SK-N-SH treated with all-trans-retinoic acid at 6 μM for 48 hours (cell line): ENCODE results near the gene PNPO.

Experiments
- OSR1 ChIP-seq: fragments of 250-450 bp; sonication (Bioruptor Pico); IDR thresholded peaks from 2 replicates; pipeline ENCODE4 v1.8.0; 2022; ENCODE audit warnings: moderate library complexity, mild to moderate bottlenecking, inconsistent platforms
- RARB ChIP-seq: fragments of 250-450 bp; sonication (Bioruptor Pico); IDR thresholded peaks from 2 replicates; pipeline ENCODE4 v1.8.0; 2021; ENCODE audit warnings: mild to moderate bottlenecking, moderate library complexity
- SNAI2 ChIP-seq: fragments of 250-450 bp; sonication (Bioruptor Pico); IDR thresholded peaks from 2 replicates; pipeline ENCODE4 v1.5.0; 2020; ENCODE audit warnings: mild to moderate bottlenecking, moderate library complexity
- ZNF565 ChIP-seq: fragments of 450-650 bp; formaldehyde crosslinking; conservative IDR thresholded peaks from 2 replicates; pipeline ENCODE4 v1.5.0; 2020; ENCODE audit warnings: low read depth, mild to moderate bottlenecking, moderate library complexity
- TF ChIP-seq, protein P1 (sequence below): fragments of 250-450 bp; sonication (Bioruptor Pico); IDR thresholded peaks from 2 replicates; pipeline ENCODE4 v1.8.0; 2020; ENCODE audit warnings: mild to moderate bottlenecking, moderate library complexity, borderline replicate concordance

DNA sequence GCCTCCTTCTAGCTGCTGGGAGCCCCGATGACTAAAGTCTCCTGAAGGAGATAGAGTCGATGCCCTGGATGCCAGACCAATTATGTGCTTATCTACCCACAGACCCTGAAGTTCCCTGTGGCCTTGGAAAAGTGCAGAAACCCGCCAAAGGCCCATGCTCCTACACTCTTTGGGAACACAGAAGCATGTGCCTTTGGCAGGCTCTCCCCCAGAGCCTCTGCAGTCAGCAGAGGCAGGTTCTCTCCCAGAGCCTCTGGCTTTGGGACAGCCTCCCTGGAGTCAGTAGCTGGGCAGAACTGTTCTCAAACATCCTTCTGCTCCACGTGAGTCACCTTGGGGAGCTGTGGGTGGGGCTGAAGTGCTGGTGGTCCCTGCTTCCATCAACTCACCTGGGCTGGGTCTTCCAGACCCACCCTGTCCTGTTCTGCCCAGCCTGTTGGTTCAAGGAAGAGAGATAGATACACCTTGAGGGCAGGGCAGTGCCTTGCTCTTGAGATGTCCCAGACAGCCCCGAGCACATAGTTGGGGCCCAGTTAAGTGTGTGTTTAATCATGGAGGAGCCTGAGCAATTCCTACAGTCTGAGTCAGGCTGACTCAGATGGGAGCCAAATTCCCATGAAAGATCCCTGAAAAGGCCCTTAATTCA lies 26.4 kb downstream of the PNPO start:
- no peak for TF ChIP-seq SNAI2
- TF ChIP-seq OSR1 (CRISPR knock-in tag): no peak
- TF ChIP-seq RARB (CRISPR knock-in tag): no peak
- TF ChIP-seq, protein P1, sequence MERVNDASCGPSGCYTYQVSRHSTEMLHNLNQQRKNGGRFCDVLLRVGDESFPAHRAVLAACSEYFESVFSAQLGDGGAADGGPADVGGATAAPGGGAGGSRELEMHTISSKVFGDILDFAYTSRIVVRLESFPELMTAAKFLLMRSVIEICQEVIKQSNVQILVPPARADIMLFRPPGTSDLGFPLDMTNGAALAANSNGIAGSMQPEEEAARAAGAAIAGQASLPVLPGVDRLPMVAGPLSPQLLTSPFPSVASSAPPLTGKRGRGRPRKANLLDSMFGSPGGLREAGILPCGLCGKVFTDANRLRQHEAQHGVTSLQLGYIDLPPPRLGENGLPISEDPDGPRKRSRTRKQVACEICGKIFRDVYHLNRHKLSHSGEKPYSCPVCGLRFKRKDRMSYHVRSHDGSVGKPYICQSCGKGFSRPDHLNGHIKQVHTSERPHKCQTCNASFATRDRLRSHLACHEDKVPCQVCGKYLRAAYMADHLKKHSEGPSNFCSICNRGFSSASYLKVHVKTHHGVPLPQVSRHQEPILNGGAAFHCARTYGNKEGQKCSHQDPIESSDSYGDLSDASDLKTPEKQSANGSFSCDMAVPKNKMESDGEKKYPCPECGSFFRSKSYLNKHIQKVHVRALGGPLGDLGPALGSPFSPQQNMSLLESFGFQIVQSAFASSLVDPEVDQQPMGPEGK (CRISPR knock-in tag): no peak
- TF ChIP-seq ZNF565 (CRISPR knock-in tag): no peak
